Non-pigmented ciliary epithelial cell (primary cell): Measurements from ENCODE around the gene CGB2.
"Not testable (repeated sequence)": the region's sequence is repeated elsewhere in the genome, so short reads cannot be mapped to it uniquely, and the experiment has no call there.

Source experiments
- DNase-seq: peaks from one replicate; pipeline ENCODE4 v3.0.0-alpha.2; 2010; ENCODE audit warnings: low read depth

Gene CGB2

DNA sequence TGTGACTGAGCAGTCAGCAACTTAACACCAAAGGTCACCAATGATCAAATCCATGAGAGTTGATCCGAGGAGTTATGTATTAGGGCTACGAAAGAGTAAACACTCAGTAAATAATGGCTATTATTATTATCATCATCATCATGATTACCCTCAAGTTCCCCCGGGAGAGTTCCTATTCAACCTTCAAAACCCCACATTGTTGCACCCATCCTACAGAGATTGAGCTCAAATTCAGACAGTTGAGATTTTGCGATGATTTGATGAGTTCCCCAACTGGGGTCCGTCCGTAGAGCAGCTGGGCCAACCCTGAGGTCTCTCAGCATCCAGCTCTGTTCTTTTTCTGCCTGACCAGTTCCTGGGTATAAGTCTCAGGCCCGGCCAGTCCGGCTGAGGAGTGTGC, 6.4 kb downstream of the CGB2 start:
- not testable (repeated sequence) for DNase-seq

DNA sequence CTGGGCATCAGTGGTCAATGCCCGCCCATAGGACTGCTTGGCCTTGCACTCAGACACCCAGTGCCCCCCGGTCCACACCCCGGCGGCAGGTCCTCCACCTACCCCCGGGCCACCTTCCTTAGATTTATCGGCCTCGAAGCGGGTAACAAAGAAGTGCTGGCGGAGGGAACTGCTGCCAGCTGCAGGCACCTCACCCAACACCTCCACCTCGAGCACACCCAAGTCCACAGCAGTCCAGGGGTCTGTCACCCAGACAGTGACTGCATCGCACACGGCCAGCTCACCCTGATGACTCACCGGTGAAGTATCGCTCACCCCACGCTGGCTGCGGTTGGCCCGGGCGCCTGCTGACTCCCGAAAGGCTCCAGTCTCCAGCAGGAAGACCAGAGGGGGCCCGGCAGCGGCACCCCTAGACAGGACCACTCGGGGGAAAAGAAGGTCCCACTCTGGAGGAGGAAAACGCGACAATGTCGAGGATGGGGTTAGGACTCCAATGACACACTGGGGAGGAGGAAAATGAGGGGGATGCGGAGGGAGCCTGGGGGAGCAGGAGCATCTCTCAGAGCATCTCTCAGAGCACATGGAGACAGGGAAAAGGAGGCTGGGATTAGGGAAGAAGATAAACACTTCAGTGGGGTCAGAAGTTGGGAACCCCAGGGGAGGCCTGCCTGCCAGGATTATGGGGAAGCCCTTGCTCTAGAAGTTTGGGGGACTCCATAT, 7.0 kb downstream of the CGB2 start:
- DNase-seq: not testable (repeated sequence)

DNA sequence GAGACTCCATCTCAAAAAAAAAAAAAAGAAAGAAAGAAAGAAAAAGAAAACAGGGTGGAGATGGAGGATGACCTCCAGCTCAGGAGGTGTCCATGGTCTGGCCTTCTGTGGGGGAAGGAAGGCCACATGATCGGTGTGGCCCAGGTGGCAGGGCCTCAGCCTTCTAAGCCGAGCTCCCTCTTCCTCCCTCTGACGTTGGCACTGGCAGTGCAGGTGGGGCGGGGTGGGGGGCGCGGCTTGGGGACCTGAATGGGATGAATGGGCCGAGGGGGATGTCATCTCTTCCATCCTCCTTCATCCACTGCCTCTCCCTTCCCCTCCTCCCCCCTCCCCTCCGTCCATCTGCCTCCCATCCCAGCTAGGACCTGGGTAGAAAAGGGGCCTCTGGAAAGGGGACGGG, 8.0 kb downstream of the CGB2 start:
- not testable (repeated sequence) for DNase-seq

DNA sequence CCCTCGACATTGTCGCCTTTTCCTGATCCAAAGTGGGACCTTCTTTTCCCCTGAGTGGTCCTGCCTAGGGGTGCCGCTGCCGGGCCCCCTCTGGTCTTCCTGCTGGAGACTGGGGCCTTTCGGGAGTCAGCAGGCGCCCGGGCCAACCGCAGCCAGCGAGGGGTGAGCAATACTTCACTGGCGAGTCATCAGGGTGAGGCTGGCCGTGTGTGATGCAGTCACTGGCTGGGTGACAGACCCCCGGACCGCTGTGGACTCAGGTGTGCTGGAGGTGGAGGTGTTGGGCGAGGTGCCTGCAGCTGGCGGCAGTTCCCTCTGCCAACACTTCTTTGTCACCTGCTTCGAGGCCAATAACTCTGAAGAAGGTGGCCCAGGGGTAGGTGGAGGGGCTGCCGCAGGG, 10.5 kb downstream of the CGB2 start:
- DNase-seq: no peak

DNA sequence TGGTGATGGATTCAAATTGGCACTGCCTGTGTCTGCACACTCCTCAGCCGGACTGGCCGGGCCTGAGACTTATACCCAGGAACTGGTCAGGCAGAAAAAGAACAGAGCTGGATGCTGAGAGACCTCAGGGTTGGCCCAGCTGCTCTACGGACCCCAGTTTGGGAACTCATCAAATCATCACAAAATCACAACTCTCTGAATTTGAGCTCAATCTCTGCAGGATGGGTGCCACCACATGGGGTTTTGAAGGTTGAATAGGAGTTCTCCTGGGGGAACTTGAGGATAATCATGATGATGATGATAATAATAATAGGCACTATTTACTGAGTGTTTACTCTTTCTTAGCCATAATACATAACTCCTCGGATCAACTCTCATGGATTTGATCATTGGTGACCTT, 11.0 kb downstream of the CGB2 start:
- DNase-seq: not testable (repeated sequence)

DNA sequence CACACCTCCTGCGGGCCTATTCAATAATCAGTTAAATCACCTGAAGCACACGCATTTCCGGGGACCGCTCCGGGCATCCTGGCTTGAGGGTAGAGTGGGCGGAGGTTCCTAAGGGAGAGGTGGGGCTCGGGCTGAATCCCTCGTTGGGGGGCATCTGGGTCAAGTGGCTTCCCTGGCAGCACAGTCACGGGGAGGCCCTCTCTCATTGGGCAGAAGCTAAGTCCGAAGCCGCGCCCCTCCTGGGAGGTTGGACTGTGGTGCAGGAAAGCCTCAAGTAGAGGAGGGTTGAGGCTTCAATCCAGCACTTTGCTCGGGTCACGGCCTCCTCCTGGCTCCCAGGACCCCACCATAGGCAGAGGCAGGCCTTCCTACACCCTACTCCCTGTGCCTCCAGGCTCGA, 11.9 kb downstream of the CGB2 start, which contains the start of gene CGB5:
Gene CGB5, plus strand, starts transcription at position 301 of the 400 bp plus-strand sequence. CDS start 362 bp downstream, outside the sequence.
- DNase-seq: not testable (repeated sequence)

DNA sequence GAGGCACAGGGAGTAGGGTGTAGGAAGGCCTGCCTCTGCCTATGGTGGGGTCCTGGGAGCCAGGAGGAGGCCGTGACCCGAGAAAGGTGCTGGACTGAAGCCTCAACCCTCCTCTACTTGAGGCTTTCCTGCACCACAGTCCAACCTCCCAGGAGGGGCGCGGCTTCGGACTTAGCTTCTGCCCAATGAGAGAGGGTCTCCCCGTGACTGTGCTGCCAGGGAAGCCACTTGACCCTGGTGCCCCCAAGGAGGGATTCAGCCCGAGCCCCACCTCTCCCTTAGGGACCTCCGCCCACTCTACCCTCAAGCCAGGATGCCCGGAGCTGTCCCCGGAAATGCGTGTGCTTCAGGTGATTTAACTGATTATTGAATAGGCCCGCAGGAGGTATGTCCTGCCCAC, 17.3 kb downstream of the CGB2 start, which contains the start of gene CGB8:
Gene CGB8, minus strand, starts transcription at position 101 of the 400 bp plus-strand sequence. CDS start 372 bp downstream, outside the sequence.
- not testable (repeated sequence) for DNase-seq

DNA sequence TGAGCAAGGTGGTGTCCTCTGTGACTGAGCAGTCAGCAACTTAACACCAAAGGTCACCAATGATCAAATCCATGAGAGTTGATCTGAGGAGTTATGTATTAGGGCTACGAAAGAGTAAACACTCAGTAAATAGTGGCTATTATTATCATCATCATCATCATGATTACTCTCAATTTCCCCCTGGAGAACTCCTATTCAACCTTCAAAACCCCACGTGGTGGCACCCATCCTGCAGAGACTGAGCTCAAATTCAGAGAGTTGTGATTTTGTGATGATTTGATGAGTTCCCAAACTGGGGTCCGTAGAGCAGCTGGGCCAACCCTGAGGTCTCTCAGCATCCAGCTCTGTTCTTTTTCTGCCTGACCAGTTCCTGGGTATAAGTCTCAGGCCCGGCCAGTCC, 18.1 kb downstream of the CGB2 start:
- not testable (repeated sequence) for DNase-seq

DNA sequence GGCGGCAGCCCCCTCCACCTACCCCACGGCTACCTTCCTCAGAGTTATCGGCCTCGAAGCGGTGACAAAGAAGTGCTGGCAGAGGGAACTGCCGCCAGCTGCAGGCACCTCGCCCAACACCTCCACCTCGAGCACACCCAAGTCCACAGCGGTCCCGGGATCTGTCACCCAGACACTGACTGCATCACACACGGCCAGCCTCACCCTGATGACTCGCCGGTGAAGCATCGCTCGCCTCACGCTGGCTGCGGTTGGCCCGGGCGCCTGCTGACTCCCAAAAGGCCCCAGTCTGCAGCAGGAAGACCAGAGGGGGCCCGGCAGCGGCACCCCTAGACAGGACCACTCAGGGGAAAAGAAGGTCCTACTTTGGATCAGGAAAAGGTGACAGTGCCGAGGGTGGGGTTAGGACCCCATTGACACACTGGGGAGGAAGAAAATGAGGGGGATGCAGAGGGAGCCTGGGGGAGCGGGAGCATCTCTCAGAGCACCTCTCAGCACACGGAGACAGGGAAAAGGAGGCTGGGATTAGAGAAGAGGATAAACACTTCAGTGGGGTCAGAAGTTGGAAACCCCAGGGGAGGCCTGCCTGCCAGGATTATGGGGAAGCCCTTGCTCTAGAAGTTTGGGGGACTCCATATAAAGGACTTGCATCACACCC, 18.8 kb downstream of the CGB2 start:
- DNase-seq: not testable (repeated sequence)

DNA sequence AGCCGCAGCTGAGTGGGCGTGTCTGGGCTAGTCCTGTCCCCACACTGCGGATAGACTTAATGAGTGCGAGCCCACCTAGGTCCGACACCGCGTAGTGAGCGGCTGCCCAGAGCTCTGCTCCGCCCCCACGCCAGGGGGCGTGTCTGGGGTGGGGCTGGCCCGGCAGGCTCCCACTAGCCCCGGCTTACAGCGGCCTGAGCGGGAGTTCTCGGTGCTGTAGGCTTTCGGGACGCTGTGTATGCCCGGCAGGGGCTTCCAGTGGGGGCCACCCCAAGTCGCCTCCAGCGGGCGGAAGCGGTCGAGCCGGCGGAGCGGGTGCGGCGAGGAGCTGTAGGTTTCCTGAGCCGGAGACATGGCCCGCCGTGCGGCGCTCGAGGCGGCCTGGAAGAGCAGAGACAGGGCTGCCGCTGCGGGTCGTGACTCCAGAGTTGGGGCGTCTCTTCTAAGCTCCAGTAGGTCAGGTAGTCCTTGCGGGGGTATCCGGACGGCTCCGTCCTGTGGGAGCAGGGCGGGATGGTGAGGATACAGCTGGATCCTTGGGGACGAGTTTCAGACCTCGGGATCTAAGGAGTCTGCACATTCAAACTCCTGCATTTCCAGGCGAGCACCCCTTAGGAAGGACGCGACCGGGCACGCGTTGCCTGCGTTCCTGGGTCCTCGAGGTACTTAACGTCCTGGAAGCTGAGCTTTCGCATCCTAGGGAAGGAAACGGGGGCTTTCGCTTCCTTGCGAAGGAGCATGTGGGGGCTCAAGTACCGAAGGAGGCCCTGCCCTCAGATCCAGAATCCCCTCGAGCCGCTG, 24.6 kb downstream of the CGB2 start:
- no peak for DNase-seq

DNA sequence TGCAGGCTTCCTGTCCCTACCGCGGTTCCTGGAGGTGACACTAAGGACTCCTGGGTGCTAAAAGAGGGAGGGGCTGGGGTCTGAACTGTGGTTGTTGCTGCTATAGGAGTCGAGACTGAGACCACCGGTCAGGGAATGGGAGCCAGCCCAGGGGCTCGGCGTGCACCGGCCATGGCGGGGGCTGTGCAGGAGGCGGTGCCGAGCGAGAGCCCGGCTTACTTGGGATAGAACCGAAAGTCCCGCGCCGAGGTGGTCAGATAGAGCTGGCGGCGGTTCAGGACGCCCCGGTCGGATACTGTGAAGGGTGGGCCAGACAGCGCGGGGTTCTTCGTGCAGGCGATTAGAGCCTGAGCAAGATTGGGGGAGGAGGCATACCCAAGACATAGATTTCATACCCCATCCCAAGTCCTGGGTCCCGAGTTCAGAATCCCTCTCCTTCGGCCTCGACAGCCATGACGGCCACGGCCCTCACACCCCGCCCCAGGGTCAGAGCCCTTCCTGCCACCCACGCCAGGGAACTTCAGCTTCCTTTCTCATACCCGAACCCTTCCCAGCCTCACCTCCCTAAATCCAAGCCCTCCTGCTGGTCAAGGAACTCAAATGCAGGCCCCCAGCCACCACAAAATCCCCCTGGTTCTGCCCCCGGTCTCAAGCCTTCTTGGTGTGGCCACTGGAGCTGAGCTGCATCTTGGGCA, 25.4 kb downstream of the CGB2 start:
- DNase-seq: not testable (repeated sequence)

DNA sequence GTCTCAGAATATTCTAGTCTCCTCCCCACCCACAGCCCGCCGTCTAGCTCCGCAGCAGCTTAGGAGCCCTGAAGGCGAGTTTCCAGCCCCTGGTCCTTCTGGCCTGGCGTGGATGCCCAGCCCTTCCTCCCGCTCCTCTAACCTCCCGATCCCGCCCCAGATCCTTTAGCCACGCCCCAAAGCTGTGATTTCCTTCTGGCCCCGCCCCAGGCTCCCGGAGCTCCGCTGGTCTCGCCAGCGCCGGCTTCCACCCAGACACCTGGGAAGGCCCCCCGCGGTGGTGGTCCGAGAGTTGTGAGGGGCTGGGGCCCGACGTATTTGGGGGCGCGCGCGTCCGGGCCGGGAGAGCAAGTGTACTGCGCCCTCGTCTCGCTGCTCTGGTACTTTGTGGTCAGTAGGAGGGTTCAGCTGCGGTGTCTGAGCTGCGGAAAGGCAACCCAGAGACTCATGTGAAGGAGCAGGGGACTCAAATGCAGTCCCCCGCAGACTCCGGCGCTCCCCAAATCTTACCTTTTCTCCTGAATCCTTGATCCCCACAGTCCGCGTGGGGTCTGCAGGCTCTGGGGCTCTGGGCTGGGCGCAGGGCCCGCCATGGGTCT, 26.0 kb downstream of the CGB2 start, which contains the start of gene CGB7:
Gene CGB7, minus strand, starts transcription at position 114 of the 599 bp plus-strand sequence. CDS start 2,374 bp downstream, outside the sequence.
- DNase-seq: no peak

DNA sequence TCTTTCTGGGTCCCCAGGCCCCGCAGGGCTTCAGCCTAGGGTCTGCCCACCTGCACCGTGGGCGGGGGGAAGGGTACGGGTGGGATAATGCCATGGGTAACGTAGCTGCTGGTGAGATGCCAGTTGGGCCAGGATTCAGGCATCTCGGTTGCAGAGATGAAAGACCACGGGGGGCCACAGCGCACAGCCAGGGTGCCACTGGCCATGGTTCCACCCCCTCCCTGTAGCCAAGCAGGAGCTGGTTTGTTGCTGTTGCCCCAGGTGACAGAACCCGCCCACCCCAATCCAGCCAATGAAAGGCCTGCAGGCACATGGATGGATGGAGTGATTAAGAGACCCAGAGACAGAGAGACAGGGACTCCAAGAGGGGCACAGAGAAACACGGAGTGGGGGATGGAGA, 26.9 kb downstream of the CGB2 start:
- no peak for DNase-seq

DNA sequence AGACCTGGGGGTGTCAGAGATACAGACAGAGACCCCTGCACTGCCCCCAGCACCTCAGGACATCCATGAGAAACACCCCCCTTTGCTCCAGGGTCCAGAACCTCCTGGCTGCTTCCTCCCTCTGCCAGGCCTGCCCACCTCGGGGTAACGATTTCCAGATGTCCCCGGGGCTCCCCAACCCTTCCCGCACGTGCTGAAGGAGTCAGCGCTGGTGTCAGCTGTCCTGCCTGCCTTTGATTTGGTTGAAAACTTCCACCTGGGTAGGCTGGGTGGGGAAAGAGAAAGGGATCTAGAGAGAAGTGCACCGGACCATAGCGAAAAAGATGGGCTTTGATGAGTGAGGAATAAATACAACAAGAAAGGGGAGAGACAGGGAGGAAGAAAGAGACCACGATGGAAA, 27.4 kb downstream of the CGB2 start:
- DNase-seq: no peak

DNA sequence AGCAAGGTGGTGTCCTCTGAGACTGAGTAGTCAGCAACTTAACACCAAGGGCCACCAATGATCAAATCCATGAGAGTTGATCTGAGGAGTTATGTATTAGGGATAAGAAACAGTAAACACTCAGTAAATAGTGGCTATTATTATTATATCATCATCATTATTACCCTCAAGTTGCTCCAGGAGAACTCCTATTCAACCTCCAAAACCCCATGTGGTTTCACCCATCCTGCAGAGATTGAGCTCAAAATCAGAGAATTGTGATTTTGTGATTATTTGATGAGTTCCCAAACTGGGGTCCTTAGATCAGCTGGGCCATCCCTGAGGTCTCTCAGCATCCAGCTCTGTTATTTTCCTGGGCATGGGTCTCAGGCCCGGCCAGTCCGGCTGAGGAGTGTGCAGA, 29.3 kb downstream of the CGB2 start:
- no peak for DNase-seq

DNA sequence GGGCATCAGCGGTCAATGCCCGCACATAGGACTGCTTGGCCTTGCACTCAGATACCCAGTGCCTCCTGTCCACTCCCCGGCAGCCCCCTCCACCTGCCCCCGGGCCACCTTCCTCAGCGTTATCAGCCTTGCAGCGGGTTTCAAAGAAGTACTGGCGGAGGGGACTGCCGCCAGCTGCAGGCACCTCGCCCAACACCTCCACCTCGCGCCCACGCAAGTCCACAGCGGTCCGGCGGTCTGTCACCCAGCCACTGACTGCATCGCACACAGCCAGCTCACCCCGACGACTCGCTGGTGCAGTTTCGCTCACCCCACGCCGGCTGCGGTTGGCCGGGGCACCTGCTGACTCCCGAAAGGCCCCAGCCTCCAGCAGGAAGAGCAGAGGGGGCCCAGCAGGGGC, 29.8 kb downstream of the CGB2 start:
- no peak for DNase-seq

DNA sequence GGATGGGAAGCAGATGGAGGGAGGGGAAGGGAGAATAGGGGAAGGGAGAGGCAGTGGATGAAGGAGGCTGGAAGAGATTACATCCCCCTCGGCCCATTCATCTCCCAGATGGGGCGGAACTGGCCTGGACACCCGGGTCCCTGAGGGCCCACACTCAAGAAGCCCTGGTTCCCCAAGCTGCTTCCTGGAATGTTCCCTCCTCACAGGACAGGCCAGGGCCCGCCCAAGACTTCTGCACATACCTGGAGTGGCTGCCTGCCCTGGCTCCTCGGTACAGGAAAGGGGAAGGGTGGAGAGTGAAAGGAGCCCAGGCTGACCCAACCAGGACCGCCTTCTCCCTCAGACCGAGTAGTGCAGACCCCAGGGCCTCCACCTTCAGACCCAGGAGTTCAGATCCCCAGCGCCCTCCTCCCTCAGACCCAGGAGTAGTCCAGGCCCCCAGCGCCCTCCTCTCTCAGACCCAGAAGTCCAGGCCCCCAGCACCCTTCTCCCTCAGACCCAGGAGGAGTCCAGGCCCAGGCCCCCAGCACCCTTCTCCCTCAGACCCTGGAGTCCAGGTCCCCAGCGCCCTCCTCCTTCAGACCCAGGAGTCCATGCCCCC, 32.4 kb downstream of the CGB2 start:
- DNase-seq: no peak

DNA sequence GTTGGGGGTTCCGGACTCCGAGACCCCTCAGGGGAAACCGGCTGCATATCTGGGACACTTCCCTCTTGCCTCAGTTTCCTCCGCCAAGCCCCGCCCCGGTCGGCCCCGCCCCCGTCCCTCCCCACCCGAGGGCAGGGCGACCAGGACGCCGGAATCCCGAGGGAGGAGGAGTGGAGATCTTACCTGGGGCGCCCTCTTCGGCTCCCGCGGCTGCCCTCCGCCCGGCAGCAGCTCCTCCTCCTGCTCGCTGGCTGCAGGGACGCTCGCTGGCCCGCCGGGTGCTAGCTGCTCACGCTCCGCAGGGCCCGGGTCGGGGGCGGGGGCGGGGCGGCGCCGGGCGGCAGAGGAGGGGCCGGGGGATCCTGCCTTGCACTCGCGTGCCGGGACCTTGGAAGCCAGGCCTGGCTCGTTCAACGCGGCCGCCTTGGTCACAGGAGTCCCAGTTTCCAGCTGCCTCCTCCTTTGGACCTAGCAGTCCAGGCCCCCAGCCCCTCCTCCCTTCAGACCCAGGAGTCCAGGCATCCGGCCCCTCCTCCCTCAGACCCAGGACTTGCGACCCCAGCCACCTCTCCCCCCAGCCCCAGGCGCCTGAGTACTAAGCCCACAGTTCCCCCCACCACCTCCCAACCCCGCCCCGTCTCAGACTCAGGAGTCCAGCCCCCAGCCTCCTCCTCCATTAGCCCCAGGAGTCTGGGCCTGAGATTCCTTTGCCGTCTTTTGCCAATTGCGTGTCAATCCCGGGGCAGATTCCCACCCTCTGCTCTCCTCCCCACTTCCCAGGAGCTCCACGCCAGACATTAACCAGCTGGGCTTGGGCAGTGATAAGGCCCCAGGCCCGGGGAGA, 33.3 kb downstream of the CGB2 start, which contains the start of gene NTF4:
Gene NTF4, minus strand, starts transcription at position 51 of the 844 bp plus-strand sequence. CDS start 2,821 bp downstream, outside the sequence.
- no peak for DNase-seq

DNA sequence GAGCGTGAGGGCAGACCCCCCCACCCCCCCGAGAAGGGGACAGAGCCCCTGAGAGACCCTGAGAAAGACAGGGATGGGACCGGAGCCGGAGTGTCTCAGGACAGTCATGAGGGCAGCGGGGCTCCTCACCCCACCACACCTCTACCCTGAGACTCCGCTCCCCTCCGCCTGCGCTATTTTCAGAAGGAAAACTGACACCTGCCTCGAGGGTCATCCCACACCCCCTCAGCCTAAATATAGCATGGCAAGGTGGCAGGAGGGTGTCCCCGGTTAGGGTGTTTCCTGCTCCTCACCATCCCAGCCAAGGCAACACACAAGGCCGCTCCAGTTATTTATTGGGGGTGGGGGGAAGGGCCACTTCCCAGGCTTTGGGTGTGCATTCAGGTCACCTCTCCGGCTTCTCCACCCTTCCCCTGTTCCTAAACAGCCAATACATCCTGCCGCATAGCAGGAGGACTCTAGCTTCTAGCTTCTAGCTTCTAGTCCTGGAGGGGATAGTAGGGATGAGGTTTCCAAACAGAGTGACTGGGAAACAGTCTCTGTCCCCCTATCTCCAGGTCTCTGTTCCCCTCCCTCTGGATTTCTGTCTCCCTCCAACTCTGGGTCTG, 34.3 kb downstream of the CGB2 start:
- DNase-seq: no peak
